GM18907 (cell line): ENCODE data around the gene ABLIM1.

Experiments
- ATAC-seq: cut with Tn5 transposase; IDR thresholded peaks from one replicate; pipeline ENCODE4 v1.9.1; 2021; ENCODE audit warnings: mild to moderate bottlenecking, moderate library complexity; ENCODE audit not compliant: unreplicated experiment

ABLIM1 gene

GRCh38 chr10:114427124-114427852 is 230.8 kb downstream of the ABLIM1 start:
- no peak for ATAC-seq

GRCh38 chr10:114426476-114426875 is 231.6 kb downstream of the ABLIM1 start:
- ATAC-seq: no peak

- ATAC-seq: no peak
These were observed 237.1 kb downstream of the ABLIM1 start for GRCh38 chr10:114420811-114421485.

- ATAC-seq: no peak
These were observed 240.0 kb downstream of the ABLIM1 start for GRCh38 chr10:114418109-114418508.

GRCh38 chr10:114412907-114413797 is 244.9 kb downstream of the ABLIM1 start:
- no peak for ATAC-seq

GRCh38 chr10:114408968-114409444 is 249.1 kb downstream of the ABLIM1 start:
- ATAC-seq: no peak

- no peak for ATAC-seq
These were observed 249.7 kb downstream of the ABLIM1 start for GRCh38 chr10:114408112-114408967.

GRCh38 chr10:114406455-114406854 is 251.6 kb downstream of the ABLIM1 start:
- no peak for ATAC-seq

- ATAC-seq: no peak
These were observed 253.1 kb downstream of the ABLIM1 start for GRCh38 chr10:114405011-114405350.

GRCh38 chr10:114404171-114405010 is 253.7 kb downstream of the ABLIM1 start, which contains the start of gene AFAP1L2:
Gene AFAP1L2 (minus strand): TSS chr10:114404502. CDS start chr10:114404455, 47 bp downstream.
- ATAC-seq: no peak

- no peak for ATAC-seq
These were observed 254.4 kb downstream of the ABLIM1 start for GRCh38 chr10:114403541-114404161.

GRCh38 chr10:114402871-114403540 is 255.1 kb downstream of the ABLIM1 start:
- no peak for ATAC-seq

- no peak for ATAC-seq
These were observed 255.8 kb downstream of the ABLIM1 start for GRCh38 chr10:114402233-114402632.

- no peak for ATAC-seq
These were observed 256.8 kb downstream of the ABLIM1 start for GRCh38 chr10:114401195-114401791.

GRCh38 chr10:114400091-114400490 is 258.0 kb downstream of the ABLIM1 start:
- no peak for ATAC-seq

- ATAC-seq: no peak
These were observed 258.5 kb downstream of the ABLIM1 start for GRCh38 chr10:114399576-114399975.

GRCh38 chr10:114398587-114399331 is 259.3 kb downstream of the ABLIM1 start:
- ATAC-seq: no peak
